Stimulated activated CD4-positive, alpha-beta T cell treated with anti-CD3 and anti-CD28 coated beads, Interleukin-2, amount 100 ng/mL, for 4 hours (primary cell): Measurements from ENCODE around the gene AUH.

Experiments
- DNase-seq: peaks from one replicate; pipeline ENCODE4 v3.0.0-alpha.2; 2020; ENCODE audit warnings: low read depth

AUH gene

GRCh38 chr9:91187965-91188344 lies 173.8 kb downstream of the AUH start:
- DNase-seq, result no peak

DNA sequence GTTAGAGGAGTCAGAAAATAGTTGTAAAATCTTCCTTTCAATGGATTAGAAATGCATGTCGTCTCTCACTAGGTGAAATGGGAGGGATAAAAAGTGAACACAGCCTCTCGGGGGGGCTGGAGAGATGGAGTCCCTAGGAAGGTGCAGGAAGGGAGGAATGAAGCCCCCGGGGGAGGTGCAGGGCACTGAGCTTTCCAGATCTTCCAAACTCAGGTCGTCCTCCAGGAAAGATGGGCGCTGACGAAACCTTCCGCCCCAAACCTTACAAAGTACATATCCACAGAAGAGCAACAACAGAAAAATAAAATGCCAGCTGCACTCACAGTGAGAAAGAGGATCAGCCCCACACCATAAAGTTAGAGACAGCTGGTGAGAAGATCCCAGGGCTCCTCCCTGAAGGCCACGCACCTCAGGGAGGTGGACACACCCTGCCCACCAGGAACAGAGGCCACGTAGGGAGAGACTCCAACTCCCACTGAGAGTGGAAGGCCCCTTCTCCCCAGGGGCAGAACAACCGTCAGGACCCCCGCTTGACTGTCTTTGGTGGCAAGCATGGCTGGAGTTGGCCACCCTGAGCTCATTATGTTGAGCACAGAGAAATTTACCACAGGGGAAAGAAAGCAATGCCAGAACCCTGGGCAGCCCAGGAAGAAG lies 174.3 kb downstream of the AUH start:
- DNase-seq, result no peak

GRCh38 chr9:91186632-91187108 lies 175.0 kb downstream of the AUH start:
- DNase-seq, result no peak

- no peak for DNase-seq
Observed at GRCh38 chr9:91185193-91185886, 176.4 kb downstream of the AUH start.

GRCh38 chr9:91182429-91183225 lies 179.1 kb downstream of the AUH start:
- DNase-seq, result no peak

GRCh38 chr9:91181541-91181940 lies 180.2 kb downstream of the AUH start:
- no peak for DNase-seq

- DNase-seq, result no peak
Observed at GRCh38 chr9:91180930-91181268, 180.8 kb downstream of the AUH start.

GRCh38 chr9:91180240-91180929 lies 181.3 kb downstream of the AUH start:
- no peak for DNase-seq

GRCh38 chr9:91179237-91180138 lies 182.2 kb downstream of the AUH start:
- DNase-seq, result no peak

DNA sequence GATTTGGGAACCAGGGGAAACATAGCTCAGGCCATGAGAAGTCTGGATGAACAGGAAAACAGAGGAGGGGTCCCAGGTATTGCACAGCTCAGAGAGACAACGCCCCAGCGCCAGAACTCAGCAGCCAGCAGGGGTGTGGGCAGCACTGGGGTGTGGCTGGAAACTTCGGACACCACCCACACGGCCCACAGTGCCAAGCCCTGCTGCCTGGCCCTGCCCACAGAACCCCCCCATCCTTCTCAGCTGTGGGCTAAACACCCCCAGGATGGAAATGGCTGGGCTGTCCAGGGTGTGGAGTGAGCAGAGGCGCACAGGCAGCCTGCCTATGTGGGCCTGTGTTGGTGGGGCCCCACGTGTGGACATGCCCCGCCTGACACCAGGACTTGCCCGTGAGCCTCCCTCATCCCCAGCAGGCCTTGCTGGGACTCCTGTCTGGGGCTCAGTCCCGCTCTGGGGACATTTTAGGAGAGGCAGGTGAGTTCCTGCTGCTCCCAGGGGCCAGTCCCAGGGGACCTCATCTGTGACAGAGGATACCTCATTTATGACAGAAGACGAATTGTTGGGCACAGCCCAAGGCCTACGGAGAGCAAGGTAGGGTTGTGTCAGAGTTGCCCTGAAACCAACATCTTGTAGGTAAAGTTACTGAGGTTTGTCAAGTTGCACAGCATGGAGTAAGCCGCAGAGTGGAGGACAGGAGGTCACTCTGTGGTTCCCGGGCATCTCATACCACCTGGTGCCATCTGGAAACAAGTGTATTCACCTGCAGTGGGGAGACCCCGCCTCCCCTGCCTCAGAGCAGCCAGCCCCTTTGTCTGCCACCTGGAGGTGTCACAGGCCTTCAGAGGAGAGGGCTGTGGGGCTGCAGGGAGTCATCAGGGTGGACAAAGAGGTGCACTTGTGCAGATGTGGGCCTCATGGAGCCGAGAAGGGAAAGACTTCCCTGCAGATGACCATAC lies 183.2 kb downstream of the AUH start:
- no peak for DNase-seq

- no peak for DNase-seq
Observed at GRCh38 chr9:91177661-91178280, 183.9 kb downstream of the AUH start.

GRCh38 chr9:91177081-91177480 lies 184.6 kb downstream of the AUH start:
- DNase-seq, result no peak

DNA sequence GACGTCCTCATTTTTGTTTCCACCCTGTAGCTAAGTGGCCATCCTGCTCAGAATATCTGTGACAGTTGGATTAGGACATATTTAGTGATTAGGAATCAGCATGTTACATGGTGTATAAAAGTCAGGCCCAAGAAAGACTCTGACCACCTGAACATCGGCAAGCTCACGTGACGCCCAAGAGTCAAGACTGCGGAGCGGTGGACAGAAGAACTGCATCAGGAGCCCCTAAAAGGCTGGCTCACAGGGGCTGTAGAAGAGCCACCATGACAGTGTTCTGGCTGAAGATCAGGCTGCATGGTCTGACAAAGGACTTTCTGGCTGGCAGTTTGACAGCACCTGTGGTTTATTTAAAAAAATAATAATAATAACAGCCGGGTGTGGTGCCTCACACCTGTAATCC lies 185.3 kb downstream of the AUH start:
- no peak for DNase-seq

GRCh38 chr9:91174772-91175171 lies 186.9 kb downstream of the AUH start:
- no peak for DNase-seq

GRCh38 chr9:91172329-91172728 lies 189.4 kb downstream of the AUH start:
- no peak for DNase-seq

- no peak for DNase-seq
Observed at GRCh38 chr9:91170951-91171350, 190.8 kb downstream of the AUH start.

GRCh38 chr9:91166796-91167366 lies 194.8 kb downstream of the AUH start:
- DNase-seq, result no peak

- DNase-seq, result peak; percentile 31
Observed at GRCh38 chr9:91164724-91165520, 196.8 kb downstream of the AUH start.
